Mucosa of rectum (tissue), 2 donors: Measurements from ENCODE around the gene CACNA2D2.

Source experiments
- H3K27ac ChIP-seq, 2 donors: one replicate each; pipeline ENCODE4 v1.7.0; 2013; ENCODE audit warnings: inconsistent platforms in 2 of 2, low read depth in 2 of 2, low read length in 2 of 2
- H3K27me3 ChIP-seq, 2 donors: one replicate each; pipeline ENCODE4 v1.7.0; 2013; ENCODE audit warnings: low read length in 2 of 2; ENCODE audit not compliant: control insufficient read depth in 2 of 2, insufficient read depth in 2 of 2
- H3K36me3 ChIP-seq, 2 donors: one replicate each; pipeline ENCODE4 v1.7.0; 2013; ENCODE audit warnings: low read length in 2 of 2; ENCODE audit not compliant: control insufficient read depth in 2 of 2, insufficient read depth in 2 of 2
- H3K4me1 ChIP-seq, 2 donors: one replicate each; pipeline ENCODE4 v1.7.0; 2013; ENCODE audit warnings: low read length in 2 of 2, mild to moderate bottlenecking in 1 of 2; ENCODE audit not compliant: control insufficient read depth in 2 of 2, insufficient read depth in 2 of 2
- H3K4me3 ChIP-seq, 2 donors: one replicate each; pipeline ENCODE4 v1.7.0; 2013; ENCODE audit warnings: low read length in 2 of 2
- H3K9ac ChIP-seq, 2 donors: one replicate each; pipeline ENCODE4 v1.7.0; 2013; ENCODE audit warnings: low read length in 2 of 2, low read depth in 1 of 2, mild to moderate bottlenecking in 1 of 2
- H3K9me3 ChIP-seq, 2 donors: one replicate each; pipeline ENCODE4 v1.7.0; 2013; ENCODE audit warnings: low read length in 2 of 2; ENCODE audit not compliant: control insufficient read depth in 2 of 2
- donor health status: healthy.
- donor health status: Normal muscosa, but diverticular disease.

The CACNA2D2 gene

DNA sequence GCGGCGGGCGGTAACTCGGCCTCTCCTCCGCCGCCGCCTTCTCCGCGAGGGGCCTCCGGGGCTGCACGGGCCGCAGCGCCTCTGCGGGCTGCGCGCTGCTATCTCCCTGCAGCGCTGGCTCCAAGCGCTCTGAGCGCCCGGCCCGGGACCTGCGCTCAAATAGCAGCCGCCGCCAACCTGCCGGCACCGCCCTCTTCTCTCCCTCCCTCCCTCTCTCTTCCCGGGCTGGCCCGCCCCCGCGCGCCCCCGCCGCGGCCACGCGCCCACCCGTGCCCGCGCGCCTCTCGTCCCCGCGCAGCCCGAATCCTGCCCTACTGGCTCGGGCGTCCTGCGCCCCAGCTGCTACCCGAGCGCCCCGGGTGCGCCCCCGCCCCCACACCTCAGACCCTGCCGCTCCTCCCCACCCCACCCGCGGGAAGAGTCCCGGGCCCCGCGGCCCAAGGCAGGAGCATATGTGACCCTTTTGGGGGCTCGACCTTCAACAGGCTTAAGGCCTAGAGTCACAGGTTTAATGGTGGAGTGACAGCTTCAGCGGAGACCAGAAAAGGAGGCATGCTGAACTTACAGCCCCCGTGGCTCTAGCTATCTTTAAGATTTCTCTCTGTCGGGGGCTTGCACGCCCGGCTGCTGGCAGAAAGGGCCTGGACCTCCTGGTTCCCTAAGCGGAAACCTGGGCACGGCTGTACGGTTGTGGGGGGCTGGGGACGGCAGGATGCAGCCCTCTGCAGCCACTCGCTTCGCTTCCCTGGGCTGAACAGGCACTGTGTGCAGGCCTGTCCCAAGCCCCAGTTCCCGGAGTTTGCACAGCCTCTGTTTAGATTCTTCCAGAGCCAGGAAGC is at the start of gene CACNA2D2:
TSS of gene CACNA2D2 (minus strand) at position 131 of the 839 bp plus-strand sequence. CDS start 211 bp downstream, outside the sequence.
- Histone ChIP-seq H3K9me3 (no peaks in the 10 kb centered on the region), H3K4me1 (peaks cover 6 to 7% of the 10 kb centered on the region in 2 donors), H3K36me3 (no peaks in the 10 kb centered on the region), H3K4me3 (peak within 1 kb of the TSS; percentile 19 to 57), H3K27me3 (peaks cover 10 to 13% of the 10 kb centered on the region in 2 donors), H3K9ac (peak within 1 kb of the TSS; percentile 8 to 12), H3K27ac (peak within 1 kb of the TSS in 1 of 2 donors; percentile 23)

DNA sequence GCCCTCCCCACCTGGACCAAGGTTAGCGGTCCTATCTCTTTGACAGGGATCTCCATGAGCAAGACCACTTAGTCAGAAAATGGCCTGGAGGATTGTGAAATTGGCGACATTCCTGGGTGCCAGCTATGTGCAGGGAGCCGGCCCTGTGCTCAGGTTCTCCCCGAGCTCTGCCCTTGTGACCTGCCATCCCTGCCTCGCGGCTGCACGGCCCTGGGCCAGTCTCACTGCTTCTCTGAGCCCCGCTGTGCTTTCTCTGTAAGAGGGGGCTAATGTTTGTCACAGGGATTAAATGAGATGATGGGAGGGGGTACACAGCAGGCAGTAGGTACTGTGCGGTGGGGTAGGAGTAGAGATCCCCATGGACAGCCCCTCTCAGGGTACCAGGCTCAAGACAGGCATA is 49.2 kb upstream of the CACNA2D2 start:
- no peaks in the 10 kb centered on the region for H3K9me3 ChIP-seq
- H3K27ac ChIP-seq = no peak overlapping the region
- H3K27me3 ChIP-seq = no peaks in the 10 kb centered on the region
- no peak overlapping the region for H3K9ac ChIP-seq
- H3K36me3 ChIP-seq = no peaks in the 10 kb centered on the region
- no peaks in the 10 kb centered on the region for H3K4me1 ChIP-seq
- H3K4me3 ChIP-seq = no peak overlapping the region

- H3K27ac ChIP-seq = no peak overlapping the region
- no peak overlapping the region for H3K9ac ChIP-seq
- H3K4me3 ChIP-seq = no peak overlapping the region
- H3K4me1 ChIP-seq = no peaks in the 10 kb centered on the region
- H3K27me3 ChIP-seq = no peaks in the 10 kb centered on the region
- no peaks in the 10 kb centered on the region for H3K36me3 ChIP-seq
- no peaks in the 10 kb centered on the region for H3K9me3 ChIP-seq
Observed at GRCh38 chr3:50551681-50552435, 48.4 kb upstream of the CACNA2D2 start.

DNA sequence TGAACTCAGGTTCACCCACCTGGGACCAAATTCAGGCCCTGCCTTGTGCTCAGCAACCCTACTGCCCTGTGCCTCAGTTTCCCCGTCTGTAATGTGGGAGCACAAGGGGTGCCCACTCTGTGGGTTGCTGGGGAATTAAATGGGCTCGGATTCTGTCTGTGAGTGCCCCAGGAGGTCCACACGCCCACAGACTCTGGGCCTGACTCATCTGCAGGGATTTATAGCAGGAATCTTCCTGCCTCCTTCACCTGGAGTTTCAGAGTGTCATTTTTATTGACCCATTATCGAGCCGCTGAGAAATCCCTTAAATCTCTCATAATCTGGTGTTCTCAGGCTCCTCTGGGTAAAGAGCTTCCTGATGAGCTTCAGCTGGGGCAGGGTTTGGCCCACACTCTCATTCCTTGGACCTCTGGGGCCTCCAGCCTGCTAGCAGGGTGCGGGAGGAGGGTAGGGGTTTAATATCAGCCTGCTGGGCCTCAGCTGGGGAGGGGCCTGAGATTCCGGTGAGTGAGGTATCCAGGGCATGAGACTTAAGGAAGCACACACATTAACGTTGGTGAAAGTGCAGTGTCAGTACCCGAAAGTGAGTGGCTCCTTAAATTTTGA is 47.7 kb upstream of the CACNA2D2 start:
- Histone ChIP-seq H3K4me1 (no peaks in the 10 kb centered on the region), H3K27me3 (no peaks in the 10 kb centered on the region), H3K9me3 (no peaks in the 10 kb centered on the region), H3K27ac (no peak overlapping the region), H3K36me3 (no peaks in the 10 kb centered on the region), H3K4me3 (no peak overlapping the region), H3K9ac (no peak overlapping the region)

GRCh38 chr3:50550079-50550736 is 46.8 kb upstream of the CACNA2D2 start:
- Histone ChIP-seq H3K4me1 (no peaks in the 10 kb centered on the region), H3K4me3 (no peak overlapping the region), H3K27me3 (no peaks in the 10 kb centered on the region), H3K9ac (no peak overlapping the region), H3K27ac (no peak overlapping the region), H3K36me3 (no peaks in the 10 kb centered on the region), H3K9me3 (no peaks in the 10 kb centered on the region)

GRCh38 chr3:50549226-50549625 is 45.8 kb upstream of the CACNA2D2 start:
- Histone ChIP-seq H3K9me3 (no peaks in the 10 kb centered on the region), H3K27me3 (no peaks in the 10 kb centered on the region), H3K27ac (no peak overlapping the region), H3K4me1 (no peaks in the 10 kb centered on the region), H3K9ac (no peak overlapping the region), H3K4me3 (no peak overlapping the region), H3K36me3 (no peaks in the 10 kb centered on the region)

DNA sequence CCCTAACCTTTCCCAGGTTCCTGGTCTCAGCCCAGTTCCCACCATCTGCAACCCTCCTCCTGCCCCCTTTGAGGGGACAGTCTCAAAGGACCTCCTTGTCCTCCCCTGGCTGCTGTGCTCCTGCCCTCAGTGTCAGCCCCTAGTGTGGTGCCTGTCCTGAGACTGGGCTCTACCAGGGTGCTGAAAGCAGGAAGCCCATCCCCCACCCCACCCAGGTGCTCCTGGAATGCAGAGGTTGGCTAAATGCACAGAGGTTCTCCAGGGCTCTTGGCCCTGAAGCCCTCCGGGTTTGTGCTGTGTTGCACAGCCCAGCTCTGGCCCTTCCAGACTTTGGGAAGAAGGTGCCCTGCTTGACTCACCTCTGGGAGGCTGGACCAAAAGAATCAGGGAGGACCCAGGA is 42.3 kb upstream of the CACNA2D2 start:
- Histone ChIP-seq H3K9ac (no peak overlapping the region), H3K27ac (no peak overlapping the region), H3K4me1 (no peaks in the 10 kb centered on the region), H3K4me3 (no peak overlapping the region), H3K9me3 (no peaks in the 10 kb centered on the region), H3K36me3 (no peaks in the 10 kb centered on the region), H3K27me3 (no peaks in the 10 kb centered on the region)

- Histone ChIP-seq H3K4me1 (no peaks in the 10 kb centered on the region), H3K9me3 (no peaks in the 10 kb centered on the region), H3K36me3 (no peaks in the 10 kb centered on the region), H3K27me3 (no peaks in the 10 kb centered on the region), H3K4me3 (no peak overlapping the region), H3K9ac (no peak overlapping the region), H3K27ac (no peak overlapping the region)
Observed at GRCh38 chr3:50542177-50543034, 39.0 kb upstream of the CACNA2D2 start.
